Measurements from ENCODE around the gene PIK3R1.
A peak's percentile ranks its signal among the peaks of the same experiment; 100 is the strongest.
"Not testable (repeated sequence)": the region's sequence is repeated elsewhere in the genome, so short reads cannot be mapped to it uniquely, and the experiment has no call there.

The PIK3R1 gene

DNA sequence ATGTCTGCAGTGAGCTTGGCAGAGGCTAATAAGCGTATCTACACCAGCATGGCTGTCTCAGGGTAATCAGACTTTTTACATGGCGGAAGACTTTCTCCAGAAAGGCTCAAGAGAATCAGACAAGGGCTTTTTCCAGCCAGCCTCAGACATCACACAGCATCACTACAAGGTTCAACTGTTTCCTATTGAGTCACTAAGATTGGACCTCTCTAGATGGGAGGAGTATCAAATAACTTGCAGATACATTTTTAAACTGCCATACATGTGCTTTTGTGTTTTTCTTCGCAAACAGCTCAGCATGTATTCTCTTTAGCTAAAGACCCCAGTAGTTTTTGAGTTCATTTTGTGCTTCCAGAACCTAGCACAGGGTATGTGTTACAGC is 22.9 kb upstream of the PIK3R1 start:
- DNase-seq: no peak

DNA sequence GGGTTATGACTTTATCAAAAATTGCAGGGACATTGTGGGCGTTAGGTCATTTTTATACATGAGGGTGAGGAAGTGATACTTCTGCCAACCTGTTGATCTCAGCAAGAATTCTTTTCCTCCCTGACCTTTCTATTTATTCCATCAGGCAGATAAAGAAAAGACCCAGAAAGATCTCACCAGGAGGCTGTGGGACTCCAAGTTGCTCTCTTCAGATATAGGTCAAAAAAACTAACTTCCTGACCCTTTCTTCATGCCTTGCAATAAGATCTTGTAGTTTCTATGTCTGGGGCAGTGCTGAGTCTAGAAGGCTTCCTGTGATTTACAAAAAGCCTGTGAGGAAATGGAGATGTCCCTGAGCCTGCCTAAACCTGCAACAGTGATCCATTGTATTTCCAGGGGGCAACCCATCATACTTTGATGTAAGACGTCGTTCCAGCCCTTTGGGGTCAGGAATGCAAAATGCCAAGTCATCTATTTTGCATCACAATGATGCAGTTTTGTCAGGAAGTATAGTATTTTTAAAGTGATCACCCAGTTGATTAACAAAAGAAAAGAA is 22.0 kb upstream of the PIK3R1 start:
- DNase-seq: no peak

DNA sequence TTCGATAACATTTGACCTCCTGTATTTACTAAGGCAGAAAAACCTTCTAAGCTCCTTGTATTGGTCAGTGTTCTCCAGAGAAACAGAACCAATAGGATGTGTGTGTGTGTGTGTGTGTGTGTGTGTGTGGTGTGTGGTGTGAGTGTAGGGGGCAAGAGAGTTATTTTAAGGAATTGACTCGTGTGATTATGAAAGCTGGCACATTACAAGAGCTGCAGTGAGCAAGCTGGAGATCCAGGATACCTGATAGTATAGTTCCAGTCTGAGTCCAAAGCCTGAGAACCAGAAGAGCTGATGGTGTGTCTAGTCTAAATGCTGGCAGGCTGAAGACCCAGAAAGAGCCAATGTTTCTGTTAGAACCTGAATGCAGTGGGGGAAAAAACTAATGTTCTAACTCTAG is 21.2 kb upstream of the PIK3R1 start:
- DNase-seq: no peak

DNA sequence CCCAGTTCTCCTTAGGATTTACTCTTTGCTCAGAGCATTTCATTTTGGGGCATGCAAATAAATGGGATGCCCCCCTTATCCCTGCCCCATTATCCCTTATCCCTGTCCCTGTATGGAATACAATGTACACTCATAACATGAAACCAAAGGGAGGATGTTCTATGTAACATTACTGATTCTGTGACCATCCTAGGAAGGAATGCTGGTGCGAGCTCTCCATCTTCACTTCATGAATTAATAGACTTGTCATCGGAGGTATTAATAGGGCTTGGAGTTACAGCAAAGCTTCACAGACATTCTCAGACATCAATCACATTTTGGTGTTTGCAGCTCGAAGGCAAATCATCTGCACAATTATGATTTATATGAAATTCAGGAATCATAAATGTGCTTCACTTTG is 20.4 kb upstream of the PIK3R1 start:
- DNase-seq: no peak

DNA sequence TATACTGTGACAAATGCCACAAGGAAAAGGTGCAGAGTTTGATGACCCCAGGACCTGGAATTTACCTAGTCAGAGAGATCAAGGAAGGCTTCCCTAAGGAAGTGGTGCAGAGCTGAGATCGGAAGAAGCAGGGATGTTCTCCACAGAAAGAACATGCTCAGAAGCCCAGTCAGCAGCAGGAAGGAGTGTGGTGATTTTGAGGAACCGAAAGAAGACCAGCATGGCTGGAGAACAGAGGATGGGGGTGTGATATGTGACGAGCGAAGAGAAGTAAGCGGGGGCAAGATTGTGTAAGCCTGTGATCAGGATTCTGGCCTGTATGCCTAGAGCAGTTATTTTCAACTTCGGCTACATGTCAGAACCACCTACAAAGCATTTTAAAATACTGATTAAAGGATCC is 18.7 kb upstream of the PIK3R1 start:
- peak in 9 of 51 donors; percentile 9 to 39 (median 24) for DNase-seq

DNA sequence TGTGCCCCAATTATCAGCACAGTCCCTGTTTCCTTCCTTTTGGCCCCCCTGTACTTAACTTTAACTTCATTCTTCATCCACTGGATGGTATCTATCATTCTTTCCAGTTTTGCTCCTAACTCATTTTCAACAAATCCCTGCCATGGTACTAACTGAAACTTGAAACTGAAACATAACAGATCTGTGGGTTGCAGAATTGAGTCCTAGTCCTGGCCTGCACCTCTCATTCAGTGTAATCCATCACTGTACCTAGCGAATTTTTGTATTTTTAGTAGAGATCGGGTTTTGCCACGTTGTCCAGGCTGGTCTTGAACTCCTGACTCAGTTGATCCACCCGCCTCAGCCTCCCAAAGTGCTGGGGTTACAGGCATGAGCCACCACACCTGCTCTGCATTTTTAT is 15.3 kb upstream of the PIK3R1 start:
- DNase-seq: no peak

DNA sequence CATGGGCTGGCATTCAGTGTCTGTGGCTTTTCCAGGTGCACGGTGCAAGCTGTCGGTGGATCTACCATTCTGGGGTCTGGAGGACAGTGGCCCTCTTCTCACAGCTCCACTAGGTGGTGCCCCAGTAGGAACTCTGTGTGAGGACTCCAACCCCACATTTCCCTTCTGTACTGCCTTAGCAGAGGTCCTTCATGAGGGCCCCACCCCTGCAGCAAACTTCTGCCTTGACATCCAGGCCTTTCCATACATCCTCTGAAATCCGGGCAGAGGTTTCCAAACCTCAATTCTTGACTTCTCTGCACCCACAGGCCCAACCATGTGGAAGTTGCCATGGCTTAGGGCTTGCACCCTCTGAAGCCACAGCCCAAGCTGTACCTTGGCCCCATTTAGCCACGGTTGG is 4.9 kb upstream of the PIK3R1 start:
- not testable (repeated sequence) for DNase-seq

DNA sequence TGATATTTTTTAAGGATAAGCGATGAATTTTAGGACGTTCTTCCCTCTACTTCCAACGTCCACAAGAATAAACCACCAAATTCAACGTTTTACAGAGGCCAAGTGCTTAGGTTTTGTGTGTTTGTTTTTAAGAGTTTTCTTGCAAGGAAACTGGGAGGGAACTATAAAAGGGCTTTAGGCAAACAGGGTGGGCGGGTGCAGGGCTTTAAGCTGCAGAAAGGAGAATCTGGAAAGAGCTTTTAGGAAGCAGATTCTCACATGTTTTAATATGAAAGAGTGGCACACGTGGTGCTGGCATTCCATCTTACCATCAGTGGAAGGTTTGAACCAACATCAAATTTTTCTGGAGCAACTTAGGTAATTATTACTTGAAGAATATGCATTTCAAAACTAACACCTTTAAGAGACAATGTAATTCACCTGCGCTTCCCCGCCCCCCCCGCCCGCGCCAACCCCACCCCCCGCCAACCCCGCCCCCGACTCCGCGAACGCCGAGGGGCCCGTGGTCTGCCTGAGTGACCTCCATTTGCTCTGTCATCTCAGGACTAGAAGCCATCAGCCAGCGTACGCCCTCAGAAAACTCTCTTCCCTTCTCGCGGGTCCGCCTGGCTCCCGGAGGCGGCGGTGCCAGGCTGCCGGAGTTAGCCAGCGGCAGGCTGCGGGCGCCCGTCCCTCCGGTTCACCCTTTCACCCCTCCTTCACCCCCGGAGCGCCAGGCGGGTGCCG is 911 bp upstream of the PIK3R1 start:
- DNase-seq: peak in 2 of 51 donors; percentile 40 to 76

DNA sequence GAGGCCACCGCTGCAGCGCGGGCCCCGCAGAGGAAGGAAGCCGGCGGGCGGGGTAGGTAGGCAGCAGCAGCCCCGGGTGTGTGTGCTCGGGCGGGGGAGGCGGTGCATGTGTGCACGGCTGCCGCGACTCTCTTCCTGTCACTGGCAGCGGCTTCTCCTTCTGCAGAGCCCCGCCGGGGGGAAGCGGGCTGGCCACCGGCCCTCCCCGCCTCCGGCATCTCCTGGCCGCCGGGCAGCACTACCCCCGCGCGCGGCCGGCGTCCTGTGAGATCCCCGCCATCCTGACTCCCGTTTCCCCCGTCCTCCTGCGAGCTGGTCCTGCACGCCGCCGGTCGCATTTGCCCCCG is 315 bp downstream of the PIK3R1 start:
- peak in 1 of 51 donors; percentile 67 for DNase-seq

DNA sequence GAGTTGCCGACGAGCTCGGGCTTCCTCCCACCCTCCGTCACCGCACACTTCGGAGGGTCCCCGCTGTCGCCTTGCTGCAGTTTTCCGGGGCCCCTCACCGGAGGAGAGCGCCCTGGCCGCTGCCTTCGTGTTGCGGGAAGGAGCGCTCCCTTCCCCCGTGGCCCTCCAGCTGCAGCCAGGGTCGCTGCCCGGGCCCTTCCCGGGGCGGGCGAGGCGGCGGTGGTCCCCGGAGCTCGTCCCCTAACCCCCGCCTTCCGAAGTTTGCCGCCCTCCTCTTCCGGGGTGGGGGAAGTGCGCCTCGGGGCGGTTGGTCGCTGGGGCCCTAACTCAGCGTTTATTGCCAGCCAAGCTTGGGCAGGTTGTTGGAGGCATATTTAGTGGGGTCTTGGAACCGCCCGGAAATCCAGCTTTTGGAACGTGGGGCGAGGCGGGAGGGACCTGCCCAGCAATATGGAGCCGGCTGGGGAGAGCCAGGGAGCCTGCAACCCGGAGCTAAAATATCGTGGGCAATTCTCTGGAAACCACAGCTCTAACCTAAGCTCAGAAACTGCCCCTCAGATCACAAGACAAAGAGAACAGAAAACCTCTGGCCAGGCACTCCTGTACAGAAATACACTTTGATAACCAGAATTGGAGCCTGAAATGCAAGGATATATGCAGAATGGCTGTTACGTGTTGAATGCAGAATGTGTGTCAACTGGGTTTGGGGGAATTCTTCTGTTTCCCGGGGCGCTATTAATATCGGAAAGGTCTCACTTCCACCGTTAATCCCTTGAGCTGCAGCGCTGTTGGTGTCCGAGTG is 890 bp downstream of the PIK3R1 start:
- peak in 35 of 51 donors; percentile 17 to 79 (median 48) for DNase-seq

DNA sequence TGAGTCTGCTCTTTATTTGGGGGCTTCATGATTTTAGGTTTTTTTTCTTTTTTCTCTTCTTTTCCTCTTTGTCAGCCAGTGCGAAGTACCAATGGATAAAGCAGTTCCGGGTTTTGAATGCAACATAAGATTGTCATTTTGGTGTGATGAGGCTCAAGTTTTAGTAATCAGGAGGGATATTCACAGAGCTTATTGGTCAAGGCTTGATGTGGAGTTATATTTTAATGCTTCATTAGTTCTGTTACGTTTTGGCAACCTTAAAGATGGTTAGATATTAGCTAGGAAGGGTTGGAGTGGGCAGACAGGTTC is 1.4 kb downstream of the PIK3R1 start:
- no peak for DNase-seq

DNA sequence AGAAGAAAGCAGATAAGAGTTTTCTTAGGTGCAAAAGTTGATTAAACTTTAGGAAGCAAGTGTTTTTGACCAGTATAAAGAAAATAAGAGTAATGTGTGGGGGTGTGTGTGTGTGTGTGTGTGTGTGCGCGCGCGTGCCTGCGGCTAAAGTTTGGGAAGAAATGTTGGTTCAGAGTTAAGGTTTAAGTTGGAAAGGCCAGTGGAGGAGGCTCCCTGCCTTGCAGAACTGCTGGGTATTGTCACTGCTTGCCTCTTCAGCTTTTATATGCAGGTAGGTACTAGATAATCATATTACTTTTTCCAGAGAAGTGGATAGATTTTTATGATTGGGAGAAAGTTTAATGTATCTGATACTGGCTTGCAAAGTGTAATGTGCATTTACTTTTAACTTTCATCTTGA is 2.0 kb downstream of the PIK3R1 start:
- DNase-seq: peak in 1 of 51 donors; percentile 24

DNA sequence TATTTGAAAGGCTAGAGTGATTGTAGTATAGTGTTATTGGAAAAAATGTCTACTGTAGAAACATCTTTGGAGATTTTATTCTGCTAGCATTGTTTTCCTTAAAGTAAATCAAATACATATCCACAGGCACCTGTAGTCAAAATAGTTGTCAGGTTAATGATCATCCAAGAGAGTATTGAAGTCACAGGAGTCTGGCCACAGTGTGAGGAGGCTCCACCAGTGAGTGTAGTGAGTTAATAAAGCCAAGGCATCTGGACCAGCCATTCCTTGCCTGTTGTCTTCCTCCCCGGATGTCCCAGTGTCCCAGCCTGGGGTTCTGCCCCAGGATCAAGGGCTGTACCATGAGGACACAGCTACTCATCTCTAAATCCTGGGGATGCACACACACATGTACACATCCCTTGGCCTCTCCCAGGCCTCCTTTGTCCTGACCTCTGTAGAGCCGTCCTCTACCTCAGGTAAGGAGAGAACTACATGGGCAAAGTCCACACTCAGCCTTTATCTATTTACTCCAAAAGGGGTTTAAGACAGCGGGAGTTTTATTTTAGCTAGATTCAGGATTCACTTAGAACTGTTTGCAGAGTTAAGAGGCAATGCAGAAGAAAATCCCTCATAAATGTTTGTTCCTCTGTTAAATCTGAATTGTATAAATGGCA is 3.7 kb downstream of the PIK3R1 start:
- peak in 1 of 51 donors; percentile 8 for DNase-seq

DNA sequence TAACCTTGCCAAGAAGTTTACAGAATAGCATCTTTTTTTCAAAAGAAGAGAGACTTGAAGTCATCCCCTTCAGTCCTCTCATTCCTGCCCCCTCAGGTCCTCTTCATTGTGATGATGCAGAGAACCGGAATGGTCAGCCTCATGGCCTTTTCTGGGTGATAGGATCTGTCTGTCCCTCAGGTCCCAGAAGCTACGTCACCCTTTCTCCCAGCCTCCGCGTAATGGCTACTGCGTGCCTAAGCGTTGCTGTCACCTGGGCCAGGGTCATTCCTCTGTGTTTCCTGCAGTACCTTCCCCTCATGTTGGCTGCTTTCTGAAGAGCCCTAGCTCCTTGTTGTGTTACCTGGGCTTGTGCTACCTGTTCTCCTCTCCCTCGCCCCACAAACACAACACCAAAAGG is 4.7 kb downstream of the PIK3R1 start:
- no peak for DNase-seq

DNA sequence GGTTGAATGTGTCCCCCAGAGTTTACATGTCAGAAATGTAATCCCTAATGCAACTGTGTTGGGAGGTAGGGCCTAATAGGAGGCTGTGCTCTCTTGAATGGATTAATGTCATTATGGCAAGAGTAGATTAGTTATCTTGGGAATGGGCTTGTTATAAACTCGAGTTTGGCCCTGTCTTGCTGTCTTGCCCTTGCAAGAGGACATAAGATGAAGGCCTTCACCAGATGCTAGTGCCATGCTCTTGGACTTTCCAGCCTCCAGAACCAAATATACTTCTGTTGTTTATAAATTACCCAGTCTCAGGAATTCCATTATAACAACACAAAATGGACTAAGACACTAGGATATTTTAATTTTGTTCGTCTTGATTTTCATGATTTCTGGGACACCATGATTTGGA is 5.4 kb downstream of the PIK3R1 start:
- DNase-seq: no peak

DNA sequence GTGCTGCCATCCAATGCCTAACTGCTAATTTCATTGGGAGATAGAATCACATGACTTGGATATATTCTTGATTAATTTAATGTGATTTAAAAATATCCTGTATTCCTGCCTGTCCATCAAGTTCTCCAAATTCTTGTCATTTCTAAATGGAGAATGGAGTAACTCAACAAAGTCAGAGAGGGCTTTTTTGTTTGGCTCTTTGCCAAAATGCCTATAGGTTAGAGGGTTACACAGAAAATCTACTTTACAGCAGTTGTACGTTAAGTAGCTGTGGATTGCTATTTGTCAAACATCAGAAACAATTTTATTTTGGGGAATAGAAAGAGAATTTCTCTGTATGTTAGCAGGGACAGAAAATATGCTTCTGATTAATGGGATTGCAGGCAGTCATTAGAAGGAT is 5.9 kb downstream of the PIK3R1 start:
- DNase-seq: no peak

DNA sequence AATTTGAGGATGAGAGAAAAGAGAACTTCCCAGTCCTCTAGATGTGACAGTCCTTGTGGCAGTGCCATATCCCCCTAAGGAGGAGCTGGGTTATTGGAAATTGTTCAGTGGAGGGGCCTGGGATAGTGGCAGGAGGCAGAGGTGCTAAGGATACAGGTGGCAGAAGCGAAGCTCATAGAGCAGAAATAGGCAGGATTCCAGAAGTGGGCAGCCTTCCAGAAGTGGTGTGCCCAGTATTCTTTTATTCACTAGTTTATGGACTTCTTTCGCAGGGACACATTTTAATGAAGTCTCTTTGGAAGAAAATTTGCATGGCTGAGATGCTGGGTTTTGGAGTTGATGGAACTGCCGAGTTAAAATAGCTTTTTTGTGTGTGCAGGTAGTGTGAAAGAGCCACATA is 6.8 kb downstream of the PIK3R1 start:
- peak in 2 of 51 donors; percentile 7 to 16 for DNase-seq

DNA sequence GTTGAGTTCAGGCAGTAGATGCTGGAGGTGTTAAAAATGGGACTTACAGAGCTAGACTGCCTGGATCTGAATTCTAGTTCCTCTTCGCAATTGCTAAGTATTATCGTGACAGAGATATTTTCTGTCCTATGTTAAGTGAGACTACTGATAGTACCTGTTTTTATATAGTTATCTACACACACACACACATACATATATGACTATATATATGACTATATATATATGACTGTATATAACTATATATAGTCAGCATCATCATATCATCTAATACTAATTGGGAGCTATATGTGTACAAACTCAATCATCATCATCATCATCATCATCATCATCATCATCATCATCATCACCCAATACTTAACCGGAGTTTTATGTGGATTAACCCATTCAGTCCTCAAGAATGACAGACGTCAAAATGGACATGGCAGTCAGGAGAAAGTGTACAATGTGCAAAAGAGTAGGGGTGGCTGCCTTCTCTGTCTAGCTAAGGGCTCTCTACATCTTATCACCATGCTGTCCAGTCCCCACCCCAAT is 7.3 kb downstream of the PIK3R1 start:
- no peak for DNase-seq

DNA sequence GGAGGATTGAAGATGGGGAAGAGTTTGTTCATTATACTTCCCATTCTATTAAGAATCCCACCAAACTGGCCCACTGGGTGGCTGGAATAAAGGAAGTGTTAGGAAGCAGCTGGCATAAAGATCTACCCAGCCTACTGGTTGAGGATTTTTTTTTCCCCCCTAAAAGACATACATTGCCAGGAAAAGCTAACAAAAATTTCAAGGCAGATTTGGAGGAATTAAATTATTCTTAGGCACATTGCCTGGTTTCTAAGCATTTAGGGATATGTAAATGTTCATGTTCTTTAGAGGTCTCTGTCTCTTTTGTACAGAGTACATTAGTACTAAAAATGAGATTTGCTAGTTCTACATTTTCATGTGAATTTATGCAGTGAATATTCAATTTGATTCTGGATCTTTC is 8.3 kb downstream of the PIK3R1 start:
- no peak for DNase-seq

DNA sequence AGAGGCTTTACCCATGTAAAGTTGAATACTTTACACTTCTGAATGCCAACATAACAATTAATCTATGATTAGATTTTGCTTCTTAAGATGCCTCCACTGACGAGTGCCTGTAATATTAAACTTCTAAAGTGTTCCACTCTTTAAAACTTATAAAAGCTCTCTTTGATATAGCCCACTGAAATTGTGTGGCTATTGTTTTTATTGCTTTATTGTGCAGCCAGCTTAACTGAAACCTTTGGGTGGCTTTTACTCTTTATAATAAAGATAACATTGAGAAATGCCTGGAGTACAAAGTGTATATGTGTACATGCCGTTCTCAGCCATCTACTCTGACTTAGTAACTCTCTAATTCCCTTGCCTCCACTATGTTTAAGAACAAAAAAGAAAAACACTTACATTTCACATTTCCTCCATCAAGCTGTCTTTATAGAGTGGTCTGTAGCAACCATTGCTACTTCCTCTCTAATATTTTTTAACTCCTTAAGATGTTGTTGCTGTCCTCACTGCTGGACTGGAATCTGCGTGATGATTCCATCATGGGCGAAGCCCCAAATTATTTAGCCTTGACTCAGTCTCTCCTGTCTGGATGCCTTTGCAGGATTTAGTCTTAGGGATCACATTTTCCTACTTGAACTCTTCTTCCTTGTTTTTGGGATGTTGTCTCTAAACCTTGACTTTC is 9.1 kb downstream of the PIK3R1 start:
- no peak for DNase-seq

DNA sequence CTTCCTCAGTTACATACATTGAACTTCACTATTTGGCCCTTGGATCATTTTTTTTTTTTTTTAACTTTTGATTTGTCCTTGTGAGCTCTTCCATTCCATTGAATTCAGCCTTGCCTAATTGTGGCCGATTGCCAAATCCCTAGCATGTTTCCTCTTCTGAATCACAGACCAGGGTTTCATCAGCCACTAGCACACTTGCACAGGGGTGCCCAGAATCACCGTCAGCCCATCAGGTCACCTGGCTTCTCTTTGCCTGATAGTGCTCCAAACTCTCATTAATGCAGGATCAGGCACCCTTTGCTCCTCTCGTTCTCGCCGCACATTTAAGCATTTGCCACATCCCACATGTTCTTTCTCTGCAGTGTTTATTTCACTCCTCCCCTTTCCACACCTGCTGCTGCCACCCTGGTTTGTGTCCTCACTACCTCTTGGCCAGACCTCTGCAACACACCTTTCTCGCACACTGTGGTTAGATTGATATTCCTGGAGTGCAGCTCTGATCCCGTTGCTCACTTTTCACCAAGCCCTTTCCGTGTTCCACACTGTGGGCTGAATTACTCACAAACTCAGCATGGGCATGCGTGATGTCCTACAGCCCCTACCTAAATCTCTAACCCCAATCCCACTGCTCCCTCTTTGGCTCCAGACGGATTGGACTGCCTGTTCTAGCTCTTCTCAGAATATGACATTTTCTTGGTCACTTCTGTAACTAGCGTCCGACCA is 9.8 kb downstream of the PIK3R1 start:
- peak in 9 of 51 donors; percentile 14 to 57 (median 29) for DNase-seq
